Neural progenitor cell (in vitro differentiated cells): ENCODE measurements around the gene TMCO4. TPM values are rescaled to one million over a fixed set of nuclear protein-coding genes. Genes with fewer than 3 reads are reported as not detected.
"Not testable (repeated sequence)": the region's sequence is repeated elsewhere in the genome, so short reads cannot be mapped to it uniquely, and the experiment has no call there.

Source experiments
- DNase-seq: peaks from one replicate; pipeline ENCODE4 v3.0.0-alpha.2; 2016; ENCODE audit warnings: low spot score
- H2AFZ ChIP-seq: fragments of 200-600 bp; sonication (generic); replicated peaks from 2 replicates; pipeline ENCODE4 v1.6.1; 2016; ENCODE audit warnings: antibody characterized with exemption
- H3F3A ChIP-seq: fragments of 200-600 bp; sonication (generic); 2 replicates; pipeline ENCODE4 v1.6.1; 2016; ENCODE audit warnings: antibody characterized with exemption, low read depth
- H3K27ac ChIP-seq: fragments of 200-600 bp; sonication (generic); 2 replicates; pipeline ENCODE4 v1.5.1; 2016; ENCODE audit warnings: mild to moderate bottlenecking
- H3K27me3 ChIP-seq: fragments of 200-600 bp; sonication (generic); 2 replicates; pipeline ENCODE4 v1.6.1; 2016; ENCODE audit warnings: mild to moderate bottlenecking, moderate library complexity
- H3K36me3 ChIP-seq: fragments of 200-600 bp; sonication (generic); 2 replicates; pipeline ENCODE4 v1.5.1; 2016
- H3K4me1 ChIP-seq: fragments of 200-600 bp; sonication (generic); 2 replicates; pipeline ENCODE4 v1.6.1; 2016; ENCODE audit warnings: mixed run types
- H3K4me2 ChIP-seq: fragments of 200-600 bp; sonication (generic); 2 replicates; pipeline ENCODE4 v1.6.1; 2016
- H3K4me3 ChIP-seq: fragments of 200-600 bp; sonication (generic); 2 replicates; pipeline ENCODE4 v1.5.1; 2016
- H3K79me2 ChIP-seq: fragments of 200-600 bp; sonication (generic); 2 replicates; pipeline ENCODE4 v1.6.1; 2016; ENCODE audit warnings: low read depth
- H3K9ac ChIP-seq: fragments of 200-600 bp; sonication (generic); 2 replicates; pipeline ENCODE4 v1.6.1; 2016
- H3K9me3 ChIP-seq: fragments of 200-600 bp; sonication (generic); 2 replicates; pipeline ENCODE4 v1.5.1; 2016; ENCODE audit warnings: low read depth
- H4K20me1 ChIP-seq: fragments of 200-600 bp; sonication (generic); 2 replicates; pipeline ENCODE4 v1.6.1; 2016; ENCODE audit warnings: low read depth
- H3K27ac Mint-ChIP-seq: 3 replicates; pipeline ENCODE4 v1.8.0; 2021; ENCODE audit warnings: mixed read lengths
- H3K27me3 Mint-ChIP-seq: 2 replicates; pipeline ENCODE4 v1.8.0; 2022; ENCODE audit warnings: low read depth, mild to moderate bottlenecking, inconsistent platforms, moderate library complexity, mixed read lengths; ENCODE audit not compliant: insufficient read depth
- H3K36me3 Mint-ChIP-seq: 3 replicates; pipeline ENCODE4 v1.8.0; 2021; ENCODE audit warnings: mixed read lengths
- H3K4me1 Mint-ChIP-seq: 3 replicates; pipeline ENCODE4 v1.8.0; 2021; ENCODE audit warnings: mixed read lengths
- H3K4me3 Mint-ChIP-seq: 3 replicates; pipeline ENCODE4 v1.8.0; 2021; ENCODE audit warnings: mild to moderate bottlenecking, moderate library complexity, mixed read lengths
- H3K9me3 Mint-ChIP-seq: 3 replicates; pipeline ENCODE4 v1.8.0; 2020; ENCODE audit warnings: mixed read lengths
- EZH2 ChIP-seq: fragments of 200-600 bp; sonication (generic); IDR thresholded peaks from 2 replicates; pipeline ENCODE4 v1.6.1; 2017; ENCODE audit warnings: antibody characterized with exemption, mild to moderate bottlenecking, moderate library complexity
- EZH2phosphoT487 ChIP-seq: fragments of 200-600 bp; sonication (generic); IDR thresholded peaks from 2 replicates; pipeline ENCODE4 v1.6.1; 2017; ENCODE audit warnings: antibody characterized with exemption
- total RNA-seq: library from RNA; depleted of rRNA; stranded (reverse); fragments of >200 nt; gene quantifications from 2 replicates; pipeline ENCODE4 v1.2.3, GENCODE V29; 2015; ENCODE audit warnings: low replicate concordance
- TF ChIP-seq, protein P1 (sequence below): fragments of 200-600 bp; sonication (generic); IDR thresholded peaks from 2 replicates; pipeline ENCODE4 v1.5.1; 2017; ENCODE audit warnings: antibody characterized with exemption, mild to moderate bottlenecking

Gene TMCO4
- total RNA-seq, 1 donor from 2014 or later: 0.30 TPM

DNA sequence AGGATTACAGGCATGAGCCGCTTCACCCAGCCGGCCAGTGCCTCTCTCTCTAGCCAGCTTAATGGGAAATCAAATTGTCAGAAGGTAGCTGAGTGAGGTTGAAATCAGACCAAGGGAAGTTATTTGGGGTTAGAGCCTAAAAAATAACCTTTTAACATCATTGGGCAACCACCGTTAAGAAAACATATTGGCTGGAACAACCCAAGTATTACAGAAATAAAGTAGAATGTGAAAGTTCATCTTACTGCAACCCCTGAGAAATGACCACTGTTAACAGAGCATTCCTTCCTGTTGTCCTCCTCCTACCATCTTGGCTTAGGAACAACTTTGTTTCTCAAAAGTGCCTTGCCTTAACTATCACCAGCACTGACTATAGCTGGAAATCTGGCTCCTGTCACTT, 18.6 kb upstream of the TMCO4 start:
- Histone ChIP-seq H2AFZ (no peak overlapping the region), H3K27ac (no peak overlapping the region), H4K20me1 (no peaks in the 10 kb centered on the region), H3K4me1 (no peaks in the 10 kb centered on the region), H3K4me2 (no peak overlapping the region), H3K79me2 (no peaks in the 10 kb centered on the region), H3K9me3 (no peaks in the 10 kb centered on the region), H3K9ac (no peak overlapping the region), H3F3A (no peaks in the 10 kb centered on the region), H3K36me3 (no peaks in the 10 kb centered on the region), H3K4me3 (no peak overlapping the region), H3K27me3 (no peaks in the 10 kb centered on the region)
- Mint-ChIP-seq H3K4me3 (no peak overlapping the region), H3K27me3 (no peaks in the 10 kb centered on the region), H3K4me1 (peaks cover 4% of the 10 kb centered on the region), H3K36me3 (no peaks in the 10 kb centered on the region), H3K9me3 (no peaks in the 10 kb centered on the region), H3K27ac (no peak overlapping the region)
- TF ChIP-seq EZH2 (no peak), EZH2phosphoT487 (no peak)
- TF ChIP-seq, protein P1, sequence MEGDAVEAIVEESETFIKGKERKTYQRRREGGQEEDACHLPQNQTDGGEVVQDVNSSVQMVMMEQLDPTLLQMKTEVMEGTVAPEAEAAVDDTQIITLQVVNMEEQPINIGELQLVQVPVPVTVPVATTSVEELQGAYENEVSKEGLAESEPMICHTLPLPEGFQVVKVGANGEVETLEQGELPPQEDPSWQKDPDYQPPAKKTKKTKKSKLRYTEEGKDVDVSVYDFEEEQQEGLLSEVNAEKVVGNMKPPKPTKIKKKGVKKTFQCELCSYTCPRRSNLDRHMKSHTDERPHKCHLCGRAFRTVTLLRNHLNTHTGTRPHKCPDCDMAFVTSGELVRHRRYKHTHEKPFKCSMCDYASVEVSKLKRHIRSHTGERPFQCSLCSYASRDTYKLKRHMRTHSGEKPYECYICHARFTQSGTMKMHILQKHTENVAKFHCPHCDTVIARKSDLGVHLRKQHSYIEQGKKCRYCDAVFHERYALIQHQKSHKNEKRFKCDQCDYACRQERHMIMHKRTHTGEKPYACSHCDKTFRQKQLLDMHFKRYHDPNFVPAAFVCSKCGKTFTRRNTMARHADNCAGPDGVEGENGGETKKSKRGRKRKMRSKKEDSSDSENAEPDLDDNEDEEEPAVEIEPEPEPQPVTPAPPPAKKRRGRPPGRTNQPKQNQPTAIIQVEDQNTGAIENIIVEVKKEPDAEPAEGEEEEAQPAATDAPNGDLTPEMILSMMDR: no peak
- no peak for DNase-seq

DNA sequence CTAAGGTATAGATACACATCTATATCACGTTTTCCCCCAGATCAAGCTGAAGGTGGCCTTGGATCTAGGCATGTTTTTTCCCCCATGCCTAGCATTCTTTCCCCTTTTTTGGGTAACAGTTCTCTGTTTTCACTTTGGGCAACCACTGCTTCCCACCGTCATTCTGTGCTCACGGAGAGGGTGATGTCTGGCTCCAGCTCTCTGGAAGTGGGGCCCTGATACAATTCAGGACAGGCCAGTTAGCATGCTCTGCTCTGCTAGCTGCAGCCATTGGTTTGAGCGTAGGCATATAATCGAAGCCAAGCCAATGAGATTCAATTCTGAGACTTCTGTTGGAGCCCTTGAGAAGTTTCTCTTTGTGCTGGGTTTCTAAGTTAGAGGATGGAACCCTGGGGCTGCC, 17.4 kb upstream of the TMCO4 start:
- H3K9me3 ChIP-seq: no peaks in the 10 kb centered on the region
- H3K4me3 ChIP-seq: no peak overlapping the region
- H3K27me3 Mint-ChIP-seq: peaks cover 3% of the 10 kb centered on the region
- no peaks in the 10 kb centered on the region for H3K79me2 ChIP-seq
- H3K4me3 Mint-ChIP-seq: no peak overlapping the region
- H3K36me3 ChIP-seq: no peaks in the 10 kb centered on the region
- no peak overlapping the region for H3K27ac ChIP-seq
- TF ChIP-seq, protein P1: no peak
- TF ChIP-seq EZH2phosphoT487 (no peak), EZH2 (no peak)
- no peaks in the 10 kb centered on the region for H3K36me3 Mint-ChIP-seq
- no peaks in the 10 kb centered on the region for H4K20me1 ChIP-seq
- H3K9ac ChIP-seq: no peak overlapping the region
- H3K4me1 ChIP-seq: no peaks in the 10 kb centered on the region
- H3F3A ChIP-seq: no peaks in the 10 kb centered on the region
- H3K27ac Mint-ChIP-seq: no peak overlapping the region
- DNase-seq: no peak
- peaks cover 4% of the 10 kb centered on the region for H3K4me1 Mint-ChIP-seq
- no peaks in the 10 kb centered on the region for H3K27me3 ChIP-seq
- H2AFZ ChIP-seq: peak overlapping the region; percentile 22
- no peak overlapping the region for H3K4me2 ChIP-seq
- H3K9me3 Mint-ChIP-seq: no peaks in the 10 kb centered on the region

DNA sequence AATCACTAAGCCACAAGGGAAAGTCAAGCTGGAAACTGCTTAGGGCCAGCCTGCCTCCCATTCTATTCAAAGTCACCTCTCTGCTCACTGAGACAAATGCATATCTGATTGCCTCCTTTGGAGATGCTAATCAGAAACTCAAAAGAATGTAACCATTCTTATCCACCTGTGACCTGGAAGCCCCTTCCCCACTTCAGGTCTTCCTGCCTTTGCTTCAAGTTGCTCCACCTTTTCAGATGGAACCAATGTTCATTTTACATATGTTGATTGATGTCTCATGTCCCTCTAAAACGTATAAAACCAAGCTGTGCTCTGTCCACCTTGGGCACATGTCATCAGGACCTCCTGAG, 17.0 kb upstream of the TMCO4 start:
- DNase-seq, H3K9ac ChIP-seq, H3K9me3 ChIP-seq, H3K79me2 ChIP-seq, H3K27me3 ChIP-seq, H3K4me3 Mint-ChIP-seq, H3K36me3 ChIP-seq, H4K20me1 ChIP-seq, H3K9me3 Mint-ChIP-seq, H3K4me1 ChIP-seq, H3K27ac Mint-ChIP-seq, H3K27ac ChIP-seq, H2AFZ ChIP-seq, H3F3A ChIP-seq, H3K4me1 Mint-ChIP-seq, H3K4me2 ChIP-seq, H3K4me3 ChIP-seq, H3K27me3 Mint-ChIP-seq, H3K36me3 Mint-ChIP-seq: not testable (repeated sequence)

DNA sequence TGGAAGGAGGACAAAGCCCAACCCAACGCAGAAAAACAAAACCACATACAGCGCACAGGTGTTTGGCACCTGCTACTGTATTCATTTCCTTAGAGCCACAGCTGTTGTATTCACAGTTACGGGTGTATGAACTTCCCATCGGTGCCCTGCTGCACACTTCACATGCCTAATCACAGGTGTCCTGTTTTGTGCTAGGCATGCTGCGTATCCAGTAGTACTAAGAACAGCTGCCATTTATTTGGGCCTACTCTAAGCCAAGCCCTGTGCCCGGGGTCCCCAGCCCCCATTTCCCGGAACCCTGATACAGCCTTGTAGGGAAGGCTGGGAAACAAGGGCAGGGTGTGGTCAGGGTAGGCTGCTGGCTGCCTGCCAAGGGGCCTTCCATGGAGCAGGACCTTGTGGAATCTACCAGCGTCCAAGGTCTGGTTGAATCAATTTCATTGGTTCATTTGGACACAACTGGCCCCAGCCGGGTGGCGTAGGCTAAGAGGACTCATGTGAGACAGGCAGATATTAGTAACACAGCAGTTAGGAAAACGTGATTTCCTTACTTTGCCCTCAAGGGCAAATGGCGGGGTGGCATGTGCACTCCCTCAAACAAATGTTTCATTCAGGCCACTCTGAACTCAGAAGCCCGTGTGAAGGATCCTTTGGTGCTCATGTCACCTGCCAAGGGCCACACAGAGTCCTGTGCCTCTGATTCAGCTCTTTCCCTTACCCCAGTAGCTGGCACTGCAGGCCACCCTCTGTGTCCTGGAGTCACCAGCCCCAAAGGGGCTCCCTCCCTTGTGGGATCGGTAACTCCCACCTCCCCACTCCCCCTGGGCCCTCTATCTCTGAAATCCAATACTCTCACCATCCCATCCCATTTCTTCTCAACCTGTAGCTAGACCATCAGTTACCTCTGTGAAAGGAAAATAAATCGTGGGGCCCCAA, 16.4 kb upstream of the TMCO4 start:
- H3K4me1 ChIP-seq: no peaks in the 10 kb centered on the region
- Mint-ChIP-seq H3K27ac (no peak overlapping the region), H3K4me1 (peaks cover 4% of the 10 kb centered on the region), H3K27me3 (peaks cover 3% of the 10 kb centered on the region), H3K4me3 (no peak overlapping the region), H3K36me3 (no peaks in the 10 kb centered on the region), H3K9me3 (no peaks in the 10 kb centered on the region)
- no peak for DNase-seq
- no peak overlapping the region for H2AFZ ChIP-seq
- H3K4me2 ChIP-seq: no peak overlapping the region
- H3K79me2 ChIP-seq: no peaks in the 10 kb centered on the region
- H3K27ac ChIP-seq: no peak overlapping the region
- no peak overlapping the region for H3K9ac ChIP-seq
- H3K36me3 ChIP-seq: no peaks in the 10 kb centered on the region
- H3K27me3 ChIP-seq: no peaks in the 10 kb centered on the region
- no peaks in the 10 kb centered on the region for H3K9me3 ChIP-seq
- no peaks in the 10 kb centered on the region for H3F3A ChIP-seq
- no peak overlapping the region for H3K4me3 ChIP-seq
- H4K20me1 ChIP-seq: no peaks in the 10 kb centered on the region
- TF ChIP-seq EZH2 (no peak), EZH2phosphoT487 (no peak)
- TF ChIP-seq, protein P1: no peak
